ENCODE measurements around the gene AVPR2. TPM values are rescaled to one million over a fixed set of nuclear protein-coding genes. Genes with fewer than 3 reads are reported as not detected.

AVPR2 gene
- total RNA-seq, 1 experiment from 2014 or later = not detected

- Histone ChIP-seq H3K4me3 (replicated peaks in 1 of 2; ENCODE audit: low read depth in 1 of 2, low read length in 2 of 2) (peak overlapping the region; percentile 69 to 71), H3K4me2 (ENCODE audit: low read length) (peak overlapping the region; percentile 87), H3K4me1 (ENCODE audit: control insufficient read depth in 1 of 2, insufficient read depth in 2 of 2, low read length in 2 of 2) (peaks cover 22 to 43% of the 10 kb centered on the region in 2 experiments), H3K9ac (ENCODE audit: low read length) (peak overlapping the region; percentile 80), H3K27ac (ENCODE audit: low read depth, low read length) (peak overlapping the region; percentile 99), H3K9me3 (ENCODE audit: control insufficient read depth in 1 of 2, insufficient read depth in 1 of 2, low read depth in 1 of 2, low read length in 2 of 2) (no peaks in the 10 kb centered on the region), H2AFZ (ENCODE audit: low read depth, low read length, poor library complexity, severe bottlenecking) (no peak overlapping the region), H3K36me3 (ENCODE audit: control insufficient read depth in 1 of 2, insufficient read depth in 2 of 2, low read length in 2 of 2) (peaks cover 0 to 5% of the 10 kb centered on the region in 2 experiments; a peak in 2 of 4 replicates), H3K9me2 (ENCODE audit: insufficient read depth) (no peaks in the 10 kb centered on the region), H3K27me3 (ENCODE audit: insufficient read depth, low read length) (no peaks in the 10 kb centered on the region), H4K20me1 (ENCODE audit: insufficient read depth) (no peaks in the 10 kb centered on the region), H3K79me2 (ENCODE audit: insufficient read depth, low read length) (peaks cover 36% of the 10 kb centered on the region; the same call in 1 of the 2 replicates)
- ATAC-seq (no peak), DNase-seq (ENCODE audit: low read depth, low spot score) (no peak)
- ChIA-PET CTCF (interaction anchor here (2.5 kb wide), 1 partner anchor 20 kb away, joined by 14 read pairs; no protein-coding TSS in a partner anchor), POLR2A (interaction anchor here (2.3 kb wide), 1 partner anchor 43 kb away, joined by 10 read pairs; the partner anchor contains the start of gene HCFC1), RAD21 (ENCODE audit: low non-redundant PET in 1 of 2, low total read pairs in 2 of 2, uncharacterized antibody in 2 of 2, unreplicated experiment in 2 of 2) (no interaction called here)
- intact Hi-C loops (cut with micrococcal nuclease) = no loop called here
- TF ChIP-seq POLR2AphosphoS5 (IDR thresholded peaks at IDR 0.05; ENCODE audit: low read depth, low read length) = no peak
- no peak for TF ChIP-seq ZNF274 (IDR thresholded peaks at IDR 0.05; ENCODE audit: low read depth, low read length)
- TF ChIP-seq JUND (IDR thresholded peaks at IDR 0.05) = no peak
- no peak for TF ChIP-seq CBX3 (IDR thresholded peaks at IDR 0.05; ENCODE audit: low read depth)
- TF ChIP-seq ZBTB33 (IDR thresholded peaks at IDR 0.05; ENCODE audit: extremely low read depth, insufficient replicate concordance, low read length) = no peak
- TF ChIP-seq SP1 (IDR thresholded peaks at IDR 0.05; ENCODE audit: low read depth) = no peak
- no peak for TF ChIP-seq ZFX (IDR thresholded peaks at IDR 0.05)
- no peak for TF ChIP-seq REST (IDR thresholded peaks at IDR 0.05; ENCODE audit: low read depth)
- no peak for TF ChIP-seq EGR1 (IDR thresholded peaks at IDR 0.05; ENCODE audit: low read depth)
- TF ChIP-seq ELF1 (IDR thresholded peaks at IDR 0.05; ENCODE audit: borderline replicate concordance, low read depth) = no peak
- no peak for TF ChIP-seq TCF7L2 (IDR thresholded peaks at IDR 0.05; ENCODE audit: borderline replicate concordance, extremely low read depth, insufficient read depth, insufficient read length)
- no peak for TF ChIP-seq ATF3 (IDR thresholded peaks at IDR 0.05)
- no peak for TF ChIP-seq CTCF (IDR thresholded peaks at IDR 0.05 in 2 of 3, conservative IDR thresholded peaks at IDR 0.05 in 1 of 3; ENCODE audit: borderline replicate concordance in 1 of 3, insufficient read depth in 1 of 3, low read depth in 2 of 3, low read length in 2 of 3)
- no peak for TF ChIP-seq SRF (IDR thresholded peaks at IDR 0.05; ENCODE audit: low read depth)
- TF ChIP-seq YY1 (IDR thresholded peaks at IDR 0.05; ENCODE audit: extremely low read depth, insufficient replicate concordance, low read depth, low read length) = no peak
- TF ChIP-seq FOSL1 (IDR thresholded peaks at IDR 0.05; ENCODE audit: low read depth) = no peak
- TF ChIP-seq MAX (IDR thresholded peaks at IDR 0.05) = no peak
- no peak for TF ChIP-seq RAD21 (IDR thresholded peaks at IDR 0.05; ENCODE audit: low read depth)
- TF ChIP-seq POLR2A (IDR thresholded peaks at IDR 0.05; ENCODE audit: borderline replicate concordance, extremely low read depth, insufficient read depth, insufficient read length) = no peak
- no peak for TF ChIP-seq CEBPB (IDR thresholded peaks at IDR 0.05; ENCODE audit: low read depth)
- no TSS peak for BruUV-seq (replicated peaks)
Measured at GRCh38 chrX:153927672-153927921, 23.1 kb downstream of the AVPR2 start.

All from HCT116 (cell line).